ENCODE measurements around the gene CACNA1G.

GRCh38 chr17:50635732-50635981, 75.1 kb downstream of the CACNA1G start:
- TF ChIP-seq CTCF (conservative IDR thresholded peaks at IDR 0.05; ENCODE audit: low read length) = no peak
- TF ChIP-seq EZH2phosphoT487 (IDR thresholded peaks at IDR 0.05; ENCODE audit: borderline replicate concordance) = no peak

All from Loucy (cell line).